ENCODE measurements around the gene KANSL1. TPM values are rescaled to one million over a fixed set of nuclear protein-coding genes. Genes with fewer than 3 reads are reported as not detected.
A peak's percentile ranks its signal among the peaks of the same experiment; 100 is the strongest.
"Not testable (repeated sequence)": the region's sequence is repeated elsewhere in the genome, so short reads cannot be mapped to it uniquely, and the experiment has no call there.

KANSL1 gene
- total RNA-seq, 3 donors from 2014 or later, result 80.2 to 107 (median 88.8) TPM

DNA sequence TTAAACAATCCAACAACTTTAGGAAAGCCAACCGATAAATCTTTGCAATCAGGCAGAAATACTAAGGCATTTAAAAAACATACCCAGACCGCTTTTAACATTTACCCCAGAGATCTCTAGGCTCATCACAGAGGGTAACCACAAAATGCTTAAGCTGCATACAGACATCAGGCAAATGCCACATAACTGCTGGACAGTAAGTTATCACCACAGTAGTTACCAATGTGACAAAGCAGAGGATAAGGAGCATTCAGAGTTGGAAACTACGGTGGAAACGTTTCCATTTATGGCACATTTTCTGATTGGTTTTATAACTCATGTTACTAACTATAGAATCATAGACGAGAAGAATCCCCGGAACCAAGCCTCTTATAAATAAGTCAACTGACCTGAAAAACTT is 77.5 kb downstream of the KANSL1 start:
- no peak for ATAC-seq
- intact Hi-C loops (cut with DNase I, micrococcal nuclease), result no loop called here
- H3K4me3 ChIP-seq, result no peak overlapping the region

DNA sequence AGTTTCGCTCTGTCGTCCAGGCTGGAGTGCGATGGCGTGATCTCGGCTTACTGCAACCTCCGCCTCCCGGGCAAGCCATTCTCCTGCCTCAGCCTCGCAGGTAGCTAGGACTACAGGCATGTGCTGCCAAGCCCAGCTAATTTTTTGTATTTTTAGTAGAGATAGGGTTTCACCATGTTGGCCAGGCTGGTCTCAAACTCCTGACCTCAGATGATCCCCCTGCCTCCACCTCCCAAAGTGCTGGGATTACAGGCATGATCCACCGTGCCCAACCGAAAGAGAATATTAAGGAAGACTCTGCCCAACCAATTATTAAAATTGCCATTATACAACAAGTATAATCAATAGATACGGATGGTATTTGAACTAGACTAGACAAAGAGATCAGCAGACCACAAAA is 82.0 kb downstream of the KANSL1 start:
- DNase-seq; H3K9me3 ChIP-seq; H3K36me3 ChIP-seq (ENCODE audit: low read depth); ATAC-seq; H3K4me3 ChIP-seq; intact Hi-C loops (cut with DNase I, micrococcal nuclease): not testable (repeated sequence)
- peaks cover 45% of the 10 kb centered on the region for H3K4me1 ChIP-seq (ENCODE audit: low read depth)

More for the DNA sequence above, 77.5 kb downstream of the KANSL1 start:
- Histone ChIP-seq H3K9me3 (no peaks in the 10 kb centered on the region), H3K36me3 (ENCODE audit: low read depth) (no peaks in the 10 kb centered on the region), H3K4me1 (ENCODE audit: low read depth) (peaks cover 9% of the 10 kb centered on the region)
- DNase-seq, result no peak
- TF ChIP-seq, protein P1, sequence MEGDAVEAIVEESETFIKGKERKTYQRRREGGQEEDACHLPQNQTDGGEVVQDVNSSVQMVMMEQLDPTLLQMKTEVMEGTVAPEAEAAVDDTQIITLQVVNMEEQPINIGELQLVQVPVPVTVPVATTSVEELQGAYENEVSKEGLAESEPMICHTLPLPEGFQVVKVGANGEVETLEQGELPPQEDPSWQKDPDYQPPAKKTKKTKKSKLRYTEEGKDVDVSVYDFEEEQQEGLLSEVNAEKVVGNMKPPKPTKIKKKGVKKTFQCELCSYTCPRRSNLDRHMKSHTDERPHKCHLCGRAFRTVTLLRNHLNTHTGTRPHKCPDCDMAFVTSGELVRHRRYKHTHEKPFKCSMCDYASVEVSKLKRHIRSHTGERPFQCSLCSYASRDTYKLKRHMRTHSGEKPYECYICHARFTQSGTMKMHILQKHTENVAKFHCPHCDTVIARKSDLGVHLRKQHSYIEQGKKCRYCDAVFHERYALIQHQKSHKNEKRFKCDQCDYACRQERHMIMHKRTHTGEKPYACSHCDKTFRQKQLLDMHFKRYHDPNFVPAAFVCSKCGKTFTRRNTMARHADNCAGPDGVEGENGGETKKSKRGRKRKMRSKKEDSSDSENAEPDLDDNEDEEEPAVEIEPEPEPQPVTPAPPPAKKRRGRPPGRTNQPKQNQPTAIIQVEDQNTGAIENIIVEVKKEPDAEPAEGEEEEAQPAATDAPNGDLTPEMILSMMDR (IDR thresholded peaks at IDR 0.05), result no peak

DNA sequence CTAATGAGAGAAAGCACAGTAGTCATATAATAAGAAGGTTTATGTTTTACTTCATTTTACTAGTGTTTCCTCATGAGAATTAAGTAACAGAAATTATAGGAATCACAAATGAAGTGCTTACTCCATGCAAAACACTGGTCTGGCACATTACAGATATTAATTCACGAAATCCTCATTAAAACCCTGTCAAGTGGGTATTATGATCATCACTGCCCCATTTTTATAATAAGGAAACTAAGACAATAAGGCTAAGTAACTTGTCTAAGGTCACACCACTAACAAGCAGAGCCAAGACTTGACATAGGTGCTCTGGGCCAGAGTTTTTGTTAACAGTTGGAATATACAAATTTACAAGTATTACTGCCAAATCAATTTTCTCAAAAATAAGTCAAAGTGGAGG is 83.0 kb downstream of the KANSL1 start:
- intact Hi-C loops (cut with DNase I, micrococcal nuclease), result no loop called here
- TF ChIP-seq, protein P1 (IDR thresholded peaks at IDR 0.05), result no peak
- no peak for ATAC-seq
- Histone ChIP-seq H3K9me3 (no peaks in the 10 kb centered on the region), H3K4me1 (ENCODE audit: low read depth) (peaks cover 45% of the 10 kb centered on the region), H3K36me3 (ENCODE audit: low read depth) (no peaks in the 10 kb centered on the region), H3K4me3 (no peak overlapping the region)
- no peak for DNase-seq

DNA sequence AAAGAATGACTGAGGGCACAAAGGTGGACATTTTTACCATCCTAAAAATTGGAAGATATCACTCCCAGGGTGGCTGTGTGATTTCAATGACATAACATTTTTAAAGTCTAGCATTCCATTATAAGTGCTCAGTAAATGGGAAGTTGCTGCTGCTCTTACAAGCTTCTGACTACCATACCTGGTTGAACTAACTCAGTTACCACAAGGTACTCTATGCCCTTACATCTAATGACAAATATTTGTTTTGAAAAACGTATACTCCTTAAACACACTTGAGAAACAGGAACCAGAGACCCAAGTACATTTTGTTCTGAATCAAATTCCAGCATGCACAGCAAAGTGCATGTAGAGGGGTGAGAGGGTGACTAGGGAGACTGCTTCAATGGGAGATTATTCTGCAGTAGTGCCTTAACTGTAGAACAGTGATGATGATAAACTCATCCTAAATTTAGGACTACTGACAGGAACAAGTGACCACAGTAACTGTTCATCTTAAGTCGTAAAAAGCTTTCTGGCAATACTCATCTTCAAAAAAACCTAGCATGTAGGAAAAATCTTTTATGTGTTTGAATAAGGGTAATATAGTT is 83.5 kb downstream of the KANSL1 start:
- TF ChIP-seq, protein P1 (IDR thresholded peaks at IDR 0.05), result no peak
- intact Hi-C loops (cut with DNase I, micrococcal nuclease), result no loop called here
- peak; percentile 15 for ATAC-seq

DNA sequence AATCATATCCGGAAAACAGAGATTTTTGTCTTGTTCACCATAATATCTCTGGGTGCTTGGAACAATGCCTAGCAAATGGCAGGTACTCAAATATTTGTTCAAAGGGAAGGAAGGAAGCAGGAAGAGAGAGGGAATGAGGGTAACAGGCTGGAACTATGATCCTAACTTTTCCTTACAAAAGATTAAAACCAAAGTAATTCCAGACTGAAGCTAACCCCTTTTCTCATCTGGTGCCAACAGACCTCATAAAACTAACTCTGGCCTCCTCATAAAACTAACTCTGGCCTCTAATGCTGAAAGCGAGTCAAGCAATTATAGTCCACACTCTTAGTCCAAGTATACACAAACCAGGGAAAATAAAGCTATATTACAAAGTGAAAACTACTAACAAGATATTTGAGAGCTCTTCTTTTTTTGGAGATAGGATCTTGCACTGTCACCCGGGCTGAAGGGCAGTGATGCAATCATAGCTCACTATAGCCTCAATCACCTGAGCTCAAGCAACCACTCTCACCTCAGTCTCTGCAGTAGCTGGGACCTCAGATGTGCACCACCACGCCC is 84.6 kb downstream of the KANSL1 start:
- no peak overlapping the region for H3K4me3 ChIP-seq
- H3K9me3 ChIP-seq, result no peaks in the 10 kb centered on the region
- ATAC-seq (peak; percentile 77), DNase-seq (peak in 1 of 3 donors; percentile 8)
- H3K4me1 ChIP-seq (ENCODE audit: low read depth), result peaks cover 45% of the 10 kb centered on the region
- intact Hi-C loops (cut with DNase I, micrococcal nuclease), result no loop called here
- TF ChIP-seq, protein P1 (IDR thresholded peaks at IDR 0.05), result no peak
- no peaks in the 10 kb centered on the region for H3K36me3 ChIP-seq (ENCODE audit: low read depth)

More for the DNA sequence above, 83.5 kb downstream of the KANSL1 start:
- no peak for DNase-seq
- Histone ChIP-seq H3K4me3 (no peak overlapping the region), H3K36me3 (ENCODE audit: low read depth) (no peaks in the 10 kb centered on the region), H3K4me1 (ENCODE audit: low read depth) (peaks cover 45% of the 10 kb centered on the region), H3K9me3 (no peaks in the 10 kb centered on the region)

DNA sequence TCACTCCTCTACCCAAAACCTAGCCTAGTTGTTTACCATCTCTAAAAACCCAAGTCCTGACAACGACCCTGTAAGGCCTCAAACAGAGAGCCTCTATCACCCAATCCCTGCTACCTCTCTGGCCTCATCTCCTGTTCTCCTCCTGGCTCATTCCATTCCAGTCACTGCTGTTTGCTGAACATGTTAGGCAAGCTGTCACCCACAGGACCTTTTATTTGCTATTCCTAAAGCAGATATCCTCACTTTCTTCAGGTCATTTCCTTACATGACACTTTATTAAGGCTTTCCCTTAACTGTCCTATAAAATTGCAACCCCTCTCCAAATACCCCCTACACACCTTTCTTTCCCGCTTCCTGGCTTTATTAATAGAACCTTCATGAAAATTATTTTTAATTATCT is 85.1 kb downstream of the KANSL1 start:
- intact Hi-C loops (cut with DNase I, micrococcal nuclease), result no loop called here
- peak; percentile 38 for ATAC-seq

More for the DNA sequence above, 85.1 kb downstream of the KANSL1 start:
- TF ChIP-seq, protein P1 (IDR thresholded peaks at IDR 0.05), result no peak
- H3K4me3 ChIP-seq, result no peak overlapping the region
- no peak for DNase-seq
- H3K9me3 ChIP-seq, result no peaks in the 10 kb centered on the region
- peaks cover 45% of the 10 kb centered on the region for H3K4me1 ChIP-seq (ENCODE audit: low read depth)
- no peaks in the 10 kb centered on the region for H3K36me3 ChIP-seq (ENCODE audit: low read depth)
